ENCODE results near the gene TBL2. TPM values are rescaled to one million over a fixed set of nuclear protein-coding genes. Genes with fewer than 3 reads are reported as not detected.
A peak's percentile ranks its signal among the peaks of the same experiment; 100 is the strongest.
"Not testable (repeated sequence)": the region's sequence is repeated elsewhere in the genome, so short reads cannot be mapped to it uniquely, and the experiment has no call there.

Gene TBL2
- total RNA-seq, 1 donor from 2014 or later = 49.1 TPM

DNA sequence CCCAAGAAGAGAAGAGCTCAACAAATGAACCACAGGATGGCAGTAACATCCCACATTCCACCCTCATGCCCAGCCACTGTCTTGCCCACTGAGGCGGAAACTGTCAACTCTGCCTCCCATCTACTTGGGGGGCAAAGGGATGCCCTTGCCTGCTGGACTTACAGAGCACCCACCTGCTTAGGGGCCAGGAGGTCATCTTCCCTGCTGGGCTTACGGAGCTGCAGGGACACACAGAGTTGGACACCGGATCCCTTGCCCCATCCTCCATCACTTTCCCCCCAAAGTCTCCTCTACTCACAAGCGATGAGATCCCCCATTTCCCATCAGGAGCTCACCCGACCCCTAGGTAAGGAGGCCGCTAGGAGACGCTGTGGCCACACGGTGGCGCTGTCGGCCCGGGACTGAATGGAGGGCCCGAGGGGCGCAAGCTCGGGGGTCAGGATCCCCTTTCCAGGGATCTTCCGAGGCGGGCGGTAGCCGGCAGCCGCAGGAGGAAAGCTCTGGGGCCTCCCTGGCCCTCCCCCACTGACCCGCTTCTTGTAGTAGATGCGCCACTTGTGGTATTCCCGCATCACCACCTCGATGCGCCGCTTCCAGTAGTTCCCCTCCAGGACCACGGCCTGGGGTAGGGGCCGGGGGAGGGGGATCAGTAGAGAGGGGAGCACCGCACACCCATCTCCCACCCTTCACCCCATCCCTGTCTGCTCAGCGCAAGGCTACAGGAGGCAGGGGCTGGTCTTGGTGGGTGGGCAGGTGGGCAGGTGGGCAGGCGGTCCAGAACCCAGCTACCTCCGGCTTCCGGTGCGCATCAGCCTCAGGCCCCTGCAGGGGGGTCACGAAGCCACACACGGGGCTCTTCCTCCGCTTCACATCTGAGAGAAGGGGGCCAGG, 28.7 kb upstream of the TBL2 start:
- DNase-seq = peak; percentile 80

DNA sequence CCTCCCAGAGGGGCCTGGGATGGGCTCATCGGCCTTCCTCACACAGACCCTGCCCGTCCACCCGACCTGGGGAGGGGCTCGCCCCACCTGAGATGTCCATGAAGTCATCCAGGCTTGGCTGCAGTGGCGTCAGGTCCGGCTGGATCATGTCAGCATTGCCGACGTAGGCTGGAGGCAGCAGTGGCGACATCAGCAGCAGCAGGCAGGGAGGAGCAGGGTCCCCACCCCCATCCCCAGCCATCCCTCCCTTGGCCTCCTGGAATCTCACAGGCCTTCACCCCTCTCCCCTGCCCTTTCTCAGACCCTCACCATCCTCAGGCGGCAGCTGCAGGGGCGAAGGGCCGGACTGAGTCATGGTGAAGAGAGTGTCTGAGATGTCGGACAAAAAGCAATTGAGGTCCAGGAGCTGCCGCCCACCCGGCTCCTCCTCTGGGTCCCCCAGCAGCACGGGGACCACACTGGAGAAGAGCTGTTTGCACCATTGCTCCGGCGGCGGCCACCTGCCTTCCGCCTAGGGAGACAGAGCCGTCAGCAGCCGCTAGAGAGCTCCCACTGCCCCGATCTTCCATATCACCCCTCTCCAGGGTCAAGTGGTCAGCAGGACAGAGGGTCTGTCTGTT, 27.3 kb upstream of the TBL2 start:
- no peak for DNase-seq

DNA sequence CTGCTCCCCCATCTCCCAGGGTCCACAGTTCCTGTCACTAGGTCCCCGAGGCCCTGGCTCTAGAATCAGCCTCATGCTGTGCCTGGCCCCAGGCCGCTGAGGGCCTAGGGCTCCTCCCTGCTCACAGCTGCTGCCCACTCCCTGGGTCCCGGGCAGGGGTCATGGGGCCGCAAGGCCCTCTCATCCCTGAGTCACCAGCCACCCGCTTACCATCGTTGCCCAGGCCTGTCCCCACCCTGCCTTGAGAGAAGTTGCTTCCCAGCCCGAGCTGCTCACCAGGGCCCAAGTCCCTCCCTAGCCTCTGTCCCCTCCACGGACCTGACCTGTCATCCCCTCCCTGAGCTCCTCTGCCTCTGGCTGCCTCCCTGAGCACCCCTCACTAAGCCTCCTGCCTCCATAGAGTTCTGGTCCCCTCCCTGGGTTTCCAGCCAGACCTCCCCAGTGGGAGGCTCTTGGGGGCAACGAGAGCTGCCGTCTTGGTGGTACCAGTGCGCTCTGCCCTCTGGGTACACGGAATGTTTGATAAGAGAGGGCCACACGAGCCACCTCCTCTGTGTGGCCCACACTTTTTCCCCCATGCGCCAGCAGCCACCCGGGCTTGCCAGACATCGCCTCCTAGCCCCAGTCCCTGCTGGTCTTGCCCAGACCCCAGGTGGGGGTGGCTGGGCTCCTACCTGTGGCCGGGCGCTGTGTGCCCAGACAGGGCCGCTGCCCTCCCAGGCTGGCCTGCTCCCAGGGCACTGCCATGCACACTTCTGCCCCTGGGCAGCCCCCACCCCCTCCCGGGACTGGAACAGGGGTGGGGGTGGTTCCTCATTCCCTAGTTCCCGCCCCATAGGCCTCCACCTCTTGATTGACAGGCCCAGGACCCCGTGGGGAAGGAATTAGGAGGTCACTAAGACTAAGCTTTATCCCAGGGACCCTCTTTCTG, 24.6 kb upstream of the TBL2 start:
- no peak for DNase-seq

DNA sequence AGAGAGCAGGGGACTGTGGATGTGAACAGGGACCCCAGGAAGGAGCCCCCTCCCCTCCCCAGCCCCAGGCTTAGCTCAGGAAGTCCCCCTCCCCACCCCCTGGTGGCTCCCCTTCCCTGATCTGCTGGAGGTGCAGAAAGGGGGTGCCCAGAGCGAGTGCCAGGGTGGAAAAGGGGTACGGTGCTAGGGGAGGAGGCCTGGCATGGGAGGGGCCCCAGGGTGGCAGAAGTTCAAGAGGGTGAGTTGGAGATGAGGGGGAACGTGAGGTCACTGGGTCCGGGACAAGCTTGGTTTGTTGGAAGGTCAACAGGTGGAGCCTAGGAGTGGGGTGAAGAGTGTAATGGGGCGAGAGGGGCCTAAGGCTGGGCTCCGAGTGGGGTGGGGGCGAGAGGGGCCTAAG, 21.5 kb upstream of the TBL2 start:
- DNase-seq = no peak

DNA sequence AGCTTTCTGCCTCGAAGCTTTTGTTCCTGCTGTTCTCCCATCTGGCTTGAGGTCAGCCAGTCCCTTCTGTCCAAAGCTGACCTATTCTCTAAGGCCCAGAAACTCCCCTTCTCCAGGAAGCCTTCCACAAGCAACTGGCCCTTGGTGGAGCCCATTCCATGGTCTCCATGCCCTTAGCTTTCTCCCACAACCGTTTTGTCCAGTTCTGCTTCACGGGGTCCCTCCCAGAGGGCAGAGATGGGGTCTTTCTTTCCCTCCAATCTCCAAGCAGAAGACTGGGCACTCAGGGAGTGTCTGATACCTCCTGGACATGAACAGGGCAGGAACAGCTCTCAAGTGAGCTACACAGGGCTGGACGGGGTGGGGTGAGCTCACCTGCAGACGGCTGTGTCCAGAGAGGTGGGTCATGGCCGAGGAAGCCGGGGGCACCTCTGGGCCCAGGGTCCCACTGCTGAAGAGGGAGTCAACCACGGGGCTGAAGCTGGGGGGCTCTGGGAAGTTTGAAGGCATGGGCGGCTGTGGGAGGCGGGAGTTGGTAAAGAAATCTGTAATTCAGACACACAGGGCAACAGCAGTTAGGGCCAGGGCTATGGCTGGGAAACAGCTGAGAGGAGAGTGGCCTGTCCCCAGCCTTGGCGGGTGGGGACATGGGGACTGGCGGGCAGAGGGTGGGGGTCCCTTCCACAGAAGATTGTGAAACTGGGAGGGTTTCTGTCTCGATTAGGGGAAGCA, 20.9 kb upstream of the TBL2 start:
- no peak for DNase-seq

DNA sequence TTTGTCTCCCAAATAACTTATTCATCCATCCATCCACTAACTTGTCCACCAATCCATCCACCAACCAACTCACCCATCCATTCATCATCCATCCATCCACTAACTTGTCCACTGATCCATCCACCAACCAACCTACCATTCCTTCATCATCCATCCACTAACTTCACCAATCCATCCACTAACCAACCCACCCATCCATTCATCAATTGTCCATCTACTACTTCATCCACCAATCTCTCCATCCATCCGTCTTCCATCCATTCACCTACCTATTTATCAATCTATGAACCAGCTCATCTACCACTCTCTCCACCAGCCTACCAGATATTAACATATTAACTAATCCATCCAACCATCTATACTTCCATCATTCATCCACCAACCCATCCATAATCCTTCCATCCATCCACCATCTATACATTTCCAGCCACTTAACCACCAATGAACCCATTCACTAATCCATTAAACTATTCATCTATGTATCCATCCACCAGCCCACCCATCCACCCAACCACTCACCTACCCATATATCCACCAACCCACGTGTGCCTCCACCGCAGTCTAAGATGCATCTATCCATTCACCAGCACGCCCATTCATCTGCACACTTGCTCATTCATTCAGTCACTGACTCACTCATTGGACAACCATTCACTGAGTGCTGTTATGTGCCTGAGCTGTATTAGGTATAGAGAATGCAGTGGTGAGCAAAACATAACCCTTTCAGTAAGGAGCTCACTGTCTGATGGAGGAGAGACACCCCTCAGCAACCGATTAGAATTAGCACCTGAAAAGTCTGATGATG, 19.8 kb upstream of the TBL2 start:
- DNase-seq = no peak

DNA sequence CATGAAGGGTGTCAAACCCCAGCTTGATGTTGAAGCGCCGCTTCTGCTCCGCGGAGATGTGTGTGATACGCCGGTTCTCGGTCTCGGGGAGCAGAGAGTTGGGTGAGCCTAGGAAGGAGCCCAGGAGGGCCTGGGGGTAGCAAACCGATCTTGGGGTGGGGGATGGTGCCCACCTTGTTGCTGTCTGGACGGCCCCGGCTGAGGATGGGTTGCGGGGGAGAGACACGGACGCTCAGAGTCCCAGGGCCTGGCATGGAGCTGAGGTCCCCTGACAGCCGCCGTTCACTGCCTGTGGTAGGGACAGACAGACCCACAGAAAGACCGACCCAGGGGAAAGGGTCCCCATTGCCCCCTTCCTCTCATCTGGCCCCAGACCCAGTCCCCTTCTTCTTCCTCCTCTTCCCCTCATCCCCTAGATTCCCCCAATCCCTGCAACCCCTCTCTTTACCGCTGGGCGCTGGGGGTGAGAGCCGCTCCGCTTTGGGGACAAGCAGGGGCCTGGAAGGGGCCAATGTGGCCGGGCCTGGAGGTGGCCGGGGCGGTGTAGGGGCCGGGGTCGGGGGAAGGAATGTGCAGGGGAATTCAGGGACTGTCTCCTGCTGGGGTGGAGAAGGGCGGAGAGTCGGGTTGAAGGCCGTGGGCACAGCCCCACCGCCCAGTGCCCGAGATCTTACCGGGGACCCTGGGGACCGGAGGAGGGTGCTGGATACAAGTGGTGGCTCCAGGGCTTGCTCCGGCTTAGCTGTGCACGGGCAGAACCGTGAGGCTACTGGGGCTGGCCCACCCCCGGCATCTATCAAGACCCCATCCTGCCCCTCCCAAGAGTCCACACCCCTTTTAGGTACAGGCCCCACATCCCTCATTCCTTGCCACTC, 18.0 kb upstream of the TBL2 start:
- no peak for DNase-seq

DNA sequence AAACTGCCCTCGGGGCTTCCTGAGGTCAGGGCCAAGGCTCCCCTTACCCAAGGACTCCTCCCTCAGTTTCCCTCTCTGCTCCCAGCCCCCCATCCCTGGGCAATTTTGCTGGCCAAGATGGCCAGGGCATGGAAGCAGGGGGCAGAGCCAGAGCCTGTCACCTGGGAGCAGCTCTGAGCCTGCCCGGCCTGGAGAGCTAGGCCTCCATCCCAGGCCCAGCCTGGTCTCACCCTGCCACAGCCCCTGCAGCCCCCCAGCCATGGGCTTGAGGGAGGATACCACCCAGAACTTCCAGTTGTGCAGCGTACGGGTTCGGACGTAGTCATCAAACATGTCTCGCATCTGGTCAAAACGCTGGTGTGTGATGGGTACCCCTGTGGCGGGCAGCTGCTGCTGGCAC, 17.0 kb upstream of the TBL2 start:
- no peak for DNase-seq

DNA sequence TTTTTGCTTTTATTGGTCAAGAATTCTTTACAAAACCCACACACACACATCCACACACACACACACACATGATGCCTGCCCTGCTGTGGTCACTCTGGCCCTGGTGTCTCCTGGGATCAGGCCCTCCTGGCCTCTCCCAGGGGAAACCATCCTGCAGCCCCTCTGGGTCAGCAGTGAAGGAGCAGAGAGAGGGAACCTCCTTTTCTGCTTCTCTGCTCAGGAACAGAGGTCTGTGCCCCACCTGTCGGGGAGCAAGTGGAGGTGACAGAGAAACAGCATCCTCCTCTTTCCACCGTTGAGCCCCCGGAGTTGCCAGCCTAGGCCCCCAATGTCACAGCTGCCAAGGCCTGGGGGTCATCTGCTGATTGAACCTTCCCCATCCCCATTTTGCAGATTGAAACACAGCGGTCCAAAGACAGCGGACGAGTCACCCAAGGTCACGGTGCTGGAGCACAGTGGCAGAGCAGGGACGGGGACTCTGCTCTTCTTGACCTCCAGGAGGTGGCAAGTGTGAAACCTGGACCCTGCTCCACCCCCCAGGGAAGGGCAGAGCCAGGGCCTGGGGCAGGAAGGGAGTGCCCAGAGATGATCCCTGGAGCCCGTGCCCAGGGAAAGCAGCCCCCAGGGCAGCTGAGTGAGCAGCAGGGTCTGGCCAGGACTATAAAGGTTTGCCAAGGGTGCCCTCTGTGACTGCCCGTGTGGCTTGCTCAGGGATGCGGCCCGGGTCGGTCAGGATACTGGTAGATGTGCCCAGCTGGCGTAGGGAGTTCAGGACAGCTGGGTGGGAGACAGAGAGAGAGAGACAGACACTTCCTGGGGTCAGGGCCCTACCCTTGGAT, 15.0 kb upstream of the TBL2 start:
- DNase-seq = no peak

DNA sequence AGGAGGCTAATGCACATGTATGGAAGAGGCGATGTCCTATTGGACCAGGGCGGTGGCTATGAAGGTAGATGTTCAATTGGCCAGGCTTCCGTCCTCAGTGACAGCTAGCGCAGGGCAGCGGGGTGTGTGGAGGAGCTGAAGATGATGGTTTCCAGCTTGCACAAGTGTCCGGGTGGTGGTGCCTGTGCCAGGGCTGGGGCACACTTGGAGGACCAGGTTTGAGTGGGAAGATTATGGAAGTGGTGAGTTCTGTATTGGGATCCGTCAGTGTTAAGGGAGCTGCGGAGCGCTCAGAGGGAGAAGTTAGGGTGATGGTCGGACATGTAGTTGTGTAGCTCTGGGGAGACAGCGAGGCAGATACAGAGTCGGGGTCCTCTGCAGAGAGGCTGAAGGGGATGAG, 8.5 kb upstream of the TBL2 start:
- DNase-seq = no peak

DNA sequence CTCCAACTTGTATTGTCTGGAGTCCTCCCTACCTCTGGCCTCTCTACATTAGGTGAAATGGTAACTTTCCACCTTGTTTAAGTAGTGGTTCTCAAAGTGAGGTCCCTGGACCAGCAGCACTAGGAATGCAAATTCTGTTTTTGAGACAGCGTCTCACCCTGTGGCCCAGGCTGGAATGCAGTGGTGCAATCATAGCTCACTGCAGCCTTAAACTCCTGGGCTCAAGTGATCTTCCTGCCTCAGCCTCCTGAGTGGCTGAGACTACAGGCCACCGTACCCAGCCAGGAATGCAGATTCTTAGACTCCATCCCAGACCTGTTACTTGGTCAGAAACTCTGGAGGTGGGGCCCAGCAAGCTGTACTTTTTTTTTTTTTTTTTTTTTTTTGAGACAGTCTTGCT, 6.8 kb upstream of the TBL2 start:
- no peak for DNase-seq

DNA sequence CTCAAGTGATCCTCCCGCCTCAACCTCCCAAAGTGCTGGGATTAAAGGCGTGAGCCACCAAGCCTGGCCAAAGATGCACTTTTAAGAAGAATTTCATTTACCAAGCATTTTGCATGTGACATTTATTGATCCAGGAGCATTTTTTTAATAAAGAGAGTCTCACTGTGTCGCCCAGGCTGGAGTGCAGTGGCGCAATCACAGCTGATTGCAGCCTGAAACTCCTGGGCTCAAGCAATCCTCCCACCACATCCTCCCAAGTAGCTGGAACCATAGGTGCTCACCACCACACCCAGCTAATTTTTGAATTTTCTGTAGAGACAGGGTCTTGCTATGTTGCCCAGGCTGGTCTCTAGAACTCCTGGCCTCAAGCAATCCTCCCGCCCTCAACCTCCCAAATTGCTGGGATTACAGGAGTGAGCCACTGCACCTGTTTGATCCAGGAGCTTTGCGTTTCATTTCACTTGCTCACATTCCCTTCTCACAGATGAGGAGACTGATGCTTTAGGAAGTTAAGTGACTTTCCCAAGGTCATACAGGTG, 4.4 kb upstream of the TBL2 start:
- DNase-seq = no peak

DNA sequence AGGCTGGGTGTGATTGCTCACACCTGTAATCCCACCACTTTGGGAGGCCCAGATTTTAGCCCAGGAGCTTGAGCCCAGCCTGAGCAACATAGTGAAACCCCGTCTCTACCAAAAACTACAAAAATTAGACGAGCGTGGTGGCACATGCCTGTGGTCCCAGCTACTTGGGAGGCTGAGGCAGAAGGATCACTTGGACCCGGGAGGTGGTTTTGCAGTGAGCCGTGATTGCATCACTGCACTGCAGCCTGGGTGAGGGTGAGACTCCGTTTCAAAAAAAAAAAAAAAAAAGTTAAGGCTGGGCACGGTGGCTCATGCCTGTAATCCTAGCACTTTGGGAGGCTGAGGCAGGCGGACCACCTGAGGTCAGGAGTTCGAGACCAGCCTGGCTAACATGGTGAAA, 2.6 kb upstream of the TBL2 start:
- DNase-seq = not testable (repeated sequence)

DNA sequence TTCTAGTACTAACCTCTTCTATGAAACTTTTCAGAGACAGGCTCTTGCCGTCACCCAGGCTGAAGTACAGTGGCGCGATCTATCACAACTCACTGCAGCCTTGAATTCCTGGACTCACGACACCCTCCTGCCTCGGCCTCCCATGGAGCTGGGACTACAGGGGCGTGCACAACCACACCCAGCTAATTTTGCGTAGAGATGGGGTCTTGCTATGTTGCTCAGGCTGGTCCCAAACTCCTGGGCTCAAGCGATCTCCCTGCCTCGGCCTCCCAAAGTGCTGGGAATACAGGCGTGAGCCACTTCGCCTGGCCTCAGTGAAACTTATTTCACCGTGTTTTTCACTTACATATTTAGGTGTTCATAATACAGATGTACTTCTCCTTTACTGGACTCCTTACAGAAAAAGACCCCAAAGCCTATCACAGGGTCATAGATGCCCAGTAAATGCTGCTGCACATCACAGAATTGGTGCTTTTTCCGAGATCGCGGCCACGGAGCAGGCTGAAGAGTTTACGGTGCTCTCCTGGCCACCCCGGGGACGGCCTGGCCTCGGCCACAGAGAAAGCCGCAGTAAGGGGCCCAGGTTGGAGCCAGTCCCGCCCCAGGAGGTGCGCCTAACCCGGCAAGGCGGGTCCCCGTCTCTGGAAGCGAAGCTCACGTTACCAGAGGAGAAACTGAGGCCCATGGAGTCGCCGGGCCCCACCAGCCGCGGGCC, 595 bp downstream of the TBL2 start:
- peak; percentile 16 for DNase-seq

DNA sequence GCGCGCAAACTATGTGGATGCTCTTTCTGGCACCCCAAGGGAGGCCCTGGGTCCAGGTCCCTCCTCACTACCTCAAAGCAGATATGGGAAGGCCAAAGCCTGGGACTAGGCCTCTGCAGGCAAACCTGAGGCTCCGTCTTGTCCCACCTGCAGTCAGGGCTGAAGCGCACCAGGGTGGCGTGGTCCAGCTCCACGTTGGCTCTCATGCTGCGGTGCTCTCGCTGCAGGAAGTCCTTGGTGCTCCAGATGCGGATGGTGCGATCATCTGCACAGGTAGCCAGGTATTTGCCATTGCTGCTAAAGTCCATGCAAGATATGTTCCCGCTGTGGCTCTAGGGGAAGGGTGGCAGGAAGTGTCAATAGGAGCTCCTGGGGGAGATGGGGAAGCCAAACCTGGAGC, 4.6 kb downstream of the TBL2 start:
- no peak for DNase-seq

DNA sequence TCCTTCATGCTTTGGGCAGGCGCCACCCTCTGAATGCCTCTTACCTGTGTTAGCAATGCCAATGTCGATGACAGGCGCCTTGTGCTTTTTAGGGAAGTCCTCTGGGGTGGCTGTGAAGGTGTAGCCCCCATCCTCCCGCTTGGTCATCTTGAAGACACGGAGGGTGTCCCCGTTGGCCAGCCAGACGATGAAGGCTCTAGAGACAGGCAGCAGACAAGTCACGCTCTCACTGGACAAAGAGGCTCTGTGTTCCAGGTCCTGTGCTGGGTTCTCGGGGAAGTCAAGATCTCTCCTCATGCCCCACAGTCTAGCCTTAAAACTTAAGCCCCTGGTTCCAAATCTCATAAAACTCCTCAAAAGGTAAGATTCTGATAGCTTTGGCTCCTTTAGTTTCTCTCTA, 5.1 kb downstream of the TBL2 start:
- no peak for DNase-seq

DNA sequence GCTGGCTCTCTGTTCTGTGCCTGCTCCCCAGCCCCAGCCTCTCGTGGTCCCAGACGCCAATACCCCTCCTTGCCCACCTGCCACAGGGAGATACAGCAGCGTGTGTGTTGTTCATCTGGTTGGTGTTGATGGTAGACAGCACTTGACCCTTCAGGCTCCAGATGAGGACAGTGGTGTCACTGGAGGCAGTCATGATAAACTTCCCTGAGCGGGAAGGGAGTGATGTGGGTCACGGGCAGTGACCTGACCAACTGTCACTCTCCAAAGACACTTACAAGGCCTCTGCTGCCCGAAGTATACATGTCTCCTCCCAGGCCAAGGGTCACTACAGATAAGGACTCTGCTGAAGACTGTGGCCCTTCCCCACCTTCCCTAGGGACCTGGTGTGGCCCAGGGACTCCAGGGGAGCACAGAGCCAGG, 5.6 kb downstream of the TBL2 start:
- no peak for DNase-seq

DNA sequence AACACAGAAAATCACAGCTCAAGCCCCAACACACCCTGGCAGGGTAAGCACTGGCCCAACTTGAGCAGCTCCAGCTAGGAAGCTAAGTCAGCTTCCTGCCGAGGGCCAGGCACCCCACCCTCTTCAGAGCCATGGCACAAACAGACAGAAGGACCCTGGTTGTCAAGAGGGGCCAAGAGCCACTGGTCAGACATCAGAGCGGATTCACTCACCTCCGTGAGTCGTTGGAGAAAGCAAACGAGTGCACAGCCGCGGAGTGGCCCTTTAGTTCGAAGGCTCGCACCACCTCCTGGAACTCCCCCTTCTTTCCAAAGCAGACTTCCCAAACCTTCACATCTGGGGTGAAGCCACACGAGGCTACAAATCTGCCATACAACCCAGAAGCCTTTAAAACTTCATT, 7.4 kb downstream of the TBL2 start:
- no peak for DNase-seq

Data from tongue (tissue), 2 donors.